EL (cell line): ENCODE results near the gene PTK6.
A peak's percentile ranks its signal among the peaks of the same experiment; 100 is the strongest.

Experiments
- DNase-seq: peaks from one replicate; pipeline ENCODE4 v3.0.0-alpha.2; 2016

The PTK6 gene

DNA sequence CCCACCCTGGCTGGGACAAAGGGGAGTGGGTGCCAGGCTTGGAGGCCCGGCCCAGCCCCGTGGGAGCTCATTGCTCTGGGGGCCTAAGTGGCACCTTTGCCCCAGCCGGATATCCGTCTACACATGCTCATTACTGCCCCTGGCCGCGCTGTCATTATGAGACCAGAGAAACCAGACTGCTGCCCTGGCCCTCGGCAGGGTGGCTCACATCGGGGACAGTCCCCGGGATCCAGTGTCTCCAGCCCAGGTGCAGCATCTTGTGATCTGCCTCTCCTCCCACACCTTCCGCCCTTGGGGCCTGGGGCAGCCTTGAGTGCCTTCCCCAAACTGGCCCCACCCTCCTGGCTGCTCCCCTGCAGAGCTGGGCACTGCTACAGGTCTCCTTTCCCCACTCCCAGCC, 5.5 kb upstream of the PTK6 start:
- no peak for DNase-seq

DNA sequence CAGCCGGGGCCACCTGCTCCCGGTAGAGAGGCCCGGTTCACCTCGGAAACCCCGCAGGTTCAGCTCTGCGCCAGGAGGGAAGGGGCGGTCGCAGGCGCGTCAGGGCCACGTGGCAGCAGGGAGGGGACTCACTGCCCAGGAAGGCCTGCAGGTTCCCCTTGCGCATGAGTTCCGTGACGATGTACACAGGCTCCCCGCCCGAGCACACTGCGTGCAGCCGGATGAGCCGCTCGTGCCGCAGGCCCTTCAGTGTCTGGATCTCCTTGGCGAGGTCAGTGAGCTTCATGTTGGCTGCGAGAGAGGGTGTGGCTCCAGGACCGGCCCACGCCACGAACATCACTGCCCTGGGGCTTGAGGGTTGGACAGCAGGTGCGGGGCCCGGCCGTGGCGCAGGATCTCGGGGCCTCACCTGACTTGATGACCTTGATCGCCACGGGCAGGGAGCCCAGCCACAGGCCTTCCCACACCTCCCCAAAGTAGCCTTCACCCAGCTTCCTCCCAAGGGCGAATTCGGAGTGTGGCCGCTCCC, 4.9 kb upstream of the PTK6 start:
- no peak for DNase-seq

DNA sequence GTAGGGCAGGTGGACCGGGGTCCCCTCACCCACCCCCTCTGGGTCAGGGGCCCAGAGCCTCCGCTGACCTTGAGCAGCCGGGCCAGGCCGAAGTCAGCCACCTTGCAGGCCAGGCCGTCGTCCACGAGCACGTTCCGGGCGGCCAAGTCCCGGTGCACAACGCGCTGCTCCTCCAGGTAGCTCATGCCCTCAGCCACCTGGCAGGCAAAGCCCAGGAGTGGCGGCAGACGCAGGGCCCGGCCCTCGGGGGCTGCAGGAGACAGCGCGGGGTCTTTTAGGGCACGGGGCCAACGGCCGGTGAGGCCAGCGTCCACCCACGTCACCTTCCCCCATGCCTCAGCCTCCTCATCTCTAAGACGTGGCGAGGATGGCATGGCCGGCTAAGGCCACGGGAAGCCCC, 4.2 kb upstream of the PTK6 start:
- DNase-seq: no peak

DNA sequence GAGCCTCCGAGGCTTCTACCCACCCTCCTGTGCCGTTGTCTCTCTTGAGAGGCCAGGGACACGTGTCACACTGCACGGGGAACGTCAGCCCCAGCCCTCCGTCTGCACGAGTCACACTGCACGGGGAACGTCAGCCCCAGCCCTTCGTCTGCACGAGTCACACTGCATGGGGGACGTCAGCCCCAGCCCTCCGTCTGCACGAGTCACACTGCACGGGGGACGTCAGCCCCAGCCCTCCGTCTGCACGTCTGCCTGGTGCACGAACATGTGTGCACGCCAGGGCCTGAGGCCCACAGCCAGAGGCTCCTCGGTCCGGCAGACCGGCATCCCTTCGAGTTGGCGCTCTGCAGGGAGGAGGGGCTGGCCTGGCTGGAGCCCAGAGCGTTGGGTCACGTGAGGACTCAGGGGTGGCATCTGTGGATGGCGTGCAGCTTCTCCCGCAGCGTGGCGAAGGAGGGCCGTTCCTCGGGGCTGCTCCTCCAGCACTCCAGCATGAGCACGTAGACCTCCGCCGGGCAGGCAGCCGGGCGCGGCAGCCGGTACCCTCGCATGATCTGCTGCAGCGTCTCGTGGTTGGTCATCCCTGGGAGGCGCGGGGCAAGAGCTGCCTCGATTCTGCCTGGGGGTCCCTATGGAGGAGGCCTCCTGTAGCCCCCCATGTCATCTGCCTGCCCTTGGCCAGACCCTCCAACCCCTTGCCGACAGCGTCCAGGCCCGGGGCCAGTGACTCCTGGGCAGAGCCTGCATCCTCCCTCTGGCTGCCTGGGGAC, 3.4 kb upstream of the PTK6 start:
- no peak for DNase-seq

GRCh38 chr20:63539441-63540370, 2.5 kb upstream of the PTK6 start:
- no peak for DNase-seq

- DNase-seq: no peak
Observed at GRCh38 chr20:63539092-63539430, 1.9 kb upstream of the PTK6 start.

DNA sequence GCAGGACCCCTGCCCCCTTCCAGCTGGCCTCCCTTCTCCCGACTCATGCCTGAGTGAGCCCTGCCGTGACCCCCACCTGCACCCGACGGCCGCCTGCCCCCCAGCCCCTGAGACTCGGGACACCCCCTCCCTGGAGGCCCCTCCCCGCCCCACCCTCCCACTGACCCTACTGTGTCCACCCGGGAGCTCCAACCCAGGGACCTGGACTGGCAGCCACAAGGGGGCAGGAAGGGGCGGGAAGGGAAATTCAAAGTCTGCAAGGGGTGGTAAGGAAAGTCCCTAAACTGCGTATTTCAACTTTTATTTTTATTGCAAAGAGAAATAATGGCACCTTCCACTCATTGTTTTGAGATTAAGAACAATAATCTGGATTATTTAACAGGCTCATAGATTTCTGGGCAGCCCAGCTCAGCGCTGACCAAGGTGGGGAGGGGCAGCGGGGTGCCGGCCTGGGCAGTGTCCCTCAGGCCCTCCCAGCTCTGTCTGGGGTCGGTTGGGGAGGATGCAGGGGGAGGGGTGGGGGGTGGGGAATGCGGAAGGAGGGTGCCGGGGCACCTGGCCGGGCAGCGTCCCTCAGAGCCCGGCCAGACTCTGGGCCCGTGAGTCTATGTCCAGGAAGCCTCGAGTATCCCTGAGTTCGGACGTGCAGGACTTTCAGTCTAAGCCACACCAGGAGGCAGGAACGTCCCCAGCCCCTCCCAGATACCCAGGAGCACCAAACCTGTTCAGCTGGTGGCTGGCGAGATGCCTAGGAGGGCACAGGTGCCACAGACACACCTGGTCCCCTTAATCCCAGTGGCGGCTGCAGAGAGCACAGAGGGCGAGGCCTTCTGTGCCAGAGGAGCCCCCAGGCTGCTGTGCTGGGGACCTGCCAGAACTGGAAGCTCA, 1.3 kb upstream of the PTK6 start:
- peak; percentile 62 for DNase-seq

- peak; percentile 96 for DNase-seq
Observed at GRCh38 chr20:63537525-63538203, 488 bp upstream of the PTK6 start.

GRCh38 chr20:63536241-63536977, 767 bp downstream of the PTK6 start:
- DNase-seq: peak; percentile 46

GRCh38 chr20:63534831-63535651, 2.1 kb downstream of the PTK6 start:
- DNase-seq: no peak

DNA sequence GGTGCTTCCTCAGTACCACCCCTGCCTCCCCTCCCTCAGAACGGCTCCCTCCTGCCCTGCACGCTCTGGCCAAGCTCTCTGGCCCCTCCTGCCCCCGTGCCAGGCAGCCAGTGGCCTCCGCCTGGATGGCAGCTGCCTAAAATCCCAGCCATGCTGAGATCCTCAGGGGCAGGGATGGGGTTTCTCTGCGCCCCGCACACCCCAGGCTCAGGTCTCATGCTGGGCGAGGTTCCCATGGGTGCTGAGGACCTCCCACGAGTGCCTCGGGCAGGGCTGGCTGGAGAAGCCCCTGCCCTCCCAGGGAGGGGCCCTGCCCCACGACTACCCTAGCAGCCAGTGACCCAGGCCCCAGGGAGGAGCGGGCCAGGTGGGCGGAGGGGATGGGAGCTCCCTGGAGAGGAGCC, 2.7 kb downstream of the PTK6 start:
- DNase-seq: no peak

DNA sequence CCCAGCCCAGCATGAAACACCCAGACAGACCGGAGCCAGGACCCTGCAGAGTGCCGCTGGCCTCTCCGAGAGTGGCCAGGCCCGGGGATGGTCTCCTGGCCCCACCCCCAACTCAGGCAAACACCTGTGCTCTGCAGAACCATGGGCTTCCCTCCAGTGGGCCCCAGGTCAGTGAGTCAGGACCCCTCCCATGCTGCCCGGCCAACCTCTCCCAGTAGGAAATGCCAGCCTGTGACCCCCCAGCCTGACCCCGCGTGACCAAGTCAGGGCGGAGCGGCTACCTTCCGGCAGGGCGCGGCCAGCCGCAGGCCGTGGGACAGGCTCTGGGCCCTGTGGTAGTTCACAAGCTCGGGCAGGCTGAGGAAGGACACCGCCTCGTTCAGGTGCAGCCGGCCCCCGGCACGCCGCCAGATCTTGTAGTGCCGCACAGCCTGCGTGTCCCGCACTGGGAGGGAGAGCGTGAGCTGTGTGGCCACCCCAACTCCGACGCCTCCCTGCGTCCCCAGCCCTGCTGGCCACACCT, 3.2 kb downstream of the PTK6 start:
- no peak for DNase-seq

- DNase-seq: no peak
Observed at GRCh38 chr20:63533388-63533787, 3.8 kb downstream of the PTK6 start.

DNA sequence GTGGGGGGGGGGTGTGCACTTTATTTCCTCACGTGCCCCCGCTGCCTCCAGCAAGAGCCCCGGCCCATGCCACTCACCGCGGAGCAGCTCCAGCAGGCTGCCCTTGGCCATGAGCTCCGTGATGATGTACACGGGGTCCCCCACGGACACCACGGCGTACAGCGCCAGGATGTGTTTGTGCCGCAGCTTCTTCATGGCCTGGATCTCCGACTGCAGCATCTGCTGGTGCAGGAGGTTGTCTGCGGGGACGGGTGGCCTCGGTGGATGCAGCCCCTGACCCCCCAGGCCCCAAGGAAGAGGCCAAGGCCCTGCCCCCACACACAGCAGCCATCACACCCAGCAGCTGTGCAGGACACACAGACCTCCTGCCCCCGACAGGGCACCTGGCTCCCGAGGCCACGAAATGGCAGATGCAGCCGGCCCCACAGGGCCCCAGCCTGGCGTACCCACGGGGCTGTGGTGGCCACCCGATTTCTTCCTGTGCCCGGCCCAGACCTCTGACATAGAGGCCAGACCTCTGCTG, 4.7 kb downstream of the PTK6 start:
- no peak for DNase-seq

GRCh38 chr20:63531686-63532448, 5.3 kb downstream of the PTK6 start:
- DNase-seq: no peak

- DNase-seq: no peak
Observed at GRCh38 chr20:63530788-63531160, 6.4 kb downstream of the PTK6 start.

DNA sequence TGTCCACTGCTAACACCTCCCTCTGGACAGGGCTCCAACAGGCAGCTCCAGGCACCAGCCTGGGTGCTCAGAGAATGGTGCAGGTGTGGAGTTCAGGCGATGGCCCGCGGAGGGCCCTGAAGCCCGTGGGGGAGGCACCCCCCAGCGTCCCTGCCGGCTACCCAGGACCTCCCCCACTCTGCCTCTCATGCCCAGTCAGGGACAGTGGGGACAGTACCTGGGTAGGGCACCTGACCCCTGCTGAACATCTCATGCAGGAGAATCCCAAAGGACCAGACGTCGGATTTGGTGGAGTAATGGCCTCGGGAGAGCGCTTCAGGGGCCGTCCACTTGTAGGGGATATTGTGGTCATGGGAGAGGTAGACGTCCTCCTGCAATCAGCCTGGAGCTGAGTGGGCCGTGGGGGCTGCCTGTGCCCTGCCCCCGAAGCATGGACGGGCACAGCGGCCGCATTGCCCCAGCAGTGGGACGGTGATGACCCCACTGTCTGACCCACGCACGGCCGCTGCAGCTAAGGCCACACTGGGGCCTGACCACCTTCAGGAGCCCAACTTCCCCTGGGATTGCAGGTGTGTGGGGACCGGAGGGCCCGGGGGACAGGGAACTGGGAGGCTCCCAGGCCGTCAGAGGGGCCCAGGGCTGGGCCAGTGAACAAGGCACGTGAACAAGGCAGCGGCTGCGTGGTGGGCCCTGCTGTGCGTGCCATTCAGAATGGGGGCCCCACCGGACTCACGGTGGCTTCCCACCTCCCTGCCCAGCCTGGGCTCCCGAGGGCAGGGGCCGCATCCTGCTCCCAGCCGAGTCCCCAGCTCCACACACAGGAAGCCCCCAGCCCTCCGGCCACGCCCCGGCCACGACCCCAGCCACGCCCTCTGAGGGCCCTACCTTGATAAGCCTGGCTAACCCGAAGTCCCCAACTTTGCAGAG, 7.1 kb downstream of the PTK6 start:
- no peak for DNase-seq

- DNase-seq: no peak
Observed at GRCh38 chr20:63529180-63529860, 7.9 kb downstream of the PTK6 start.
